HepG2 (cell line): ENCODE data around the gene SAPCD1. TPM values are rescaled to one million over a fixed set of nuclear protein-coding genes. Genes with fewer than 3 reads are reported as not detected.
A peak's percentile ranks its signal among the peaks of the same experiment; 100 is the strongest.

Experiments
- ATAC-seq: fragments of 200-7000 bp; cut with Tn5 transposase; 3 replicates; pipeline ENCODE4 v1.9.1; 2020; ENCODE audit warnings: mild to moderate bottlenecking, moderate library complexity
- BruUV-seq: library from RNA; stranded (reverse); fragments of 400-500 nt; replicated peaks from 2 replicates; lab custom pipeline; 2021; lab: Mats Ljungman, UMichigan
- CTCF ChIA-PET: fragments of 300-600 bp; formaldehyde crosslinking; extraction: SDS; loops from one replicate; lab custom pipeline; 2021; ENCODE audit warnings: low total read pairs, inconsistent platforms, low intra/inter-chr PET ratio; lab: Yijun Ruan, JAX
- POLR2A ChIA-PET: fragments of 350-600 bp; sonication (Branson Sonifier 250); formaldehyde crosslinking; loops from one replicate; lab custom pipeline; 2020; ENCODE audit warnings: antibody characterized with exemption, inconsistent platforms; lab: Yijun Ruan, JAX
- DNase-seq: peaks from one replicate; pipeline ENCODE4 v3.0.0-alpha.2; 2015; ENCODE audit warnings: low spot score
- FAIRE-seq: peaks from 3 replicates; lab custom pipeline; 2011; peaks lifted over from hg19 to GRCh38; lab: Jason Lieb, UNC
- H2AFZ ChIP-seq: one replicate; pipeline ENCODE4 v1.6.1; 2011; ENCODE audit warnings: low read length, inconsistent platforms
- H3K27ac ChIP-seq: fragments of 300-600 bp; 3 replicates; pipeline ENCODE4 v1.8.0; 2011; ENCODE audit warnings: mixed run types, mild to moderate bottlenecking, mixed read lengths, low read length, inconsistent platforms; ENCODE audit not compliant: insufficient read depth; ENCODE audit errors: extremely low read length
- H3K27me3 ChIP-seq, 2 experiments: fragments of 200-600 bp in 1 of 2; 2 replicates in 1 of 2; 3 replicates in 1 of 2; pipeline versions ENCODE4 v1.6.0 to v1.8.0; 2011; ENCODE audit warnings: low read length in 2 of 2, mild to moderate bottlenecking in 2 of 2, moderate library complexity in 2 of 2, inconsistent platforms in 1 of 2; ENCODE audit not compliant: insufficient read depth in 2 of 2, control insufficient read depth in 1 of 2
- H3K36me3 ChIP-seq, 2 experiments: fragments of 200-600 bp in 1 of 2; replicated peaks in 1 of 2; 2 replicates in 1 of 2; 3 replicates in 1 of 2; pipeline versions ENCODE4 v1.5.1 to v1.8.0; 2011; ENCODE audit warnings: low read length in 2 of 2, inconsistent platforms in 1 of 2; ENCODE audit not compliant: insufficient read depth in 2 of 2, control insufficient read depth in 1 of 2
- H3K4me1 ChIP-seq: 2 replicates; pipeline ENCODE4 v1.5.1; 2012; ENCODE audit warnings: low read length, inconsistent platforms; ENCODE audit not compliant: insufficient read depth
- H3K4me2 ChIP-seq: 2 replicates; pipeline ENCODE4 v1.6.0; 2011; ENCODE audit warnings: low read depth, low read length, inconsistent platforms
- H3K4me3 ChIP-seq, 3 experiments: fragments of 200-600 bp in 1 of 3; sonication (generic), shearing (Covaris generic) in 1 of 3; replicated peaks in 1 of 3; 2 replicates each; pipeline ENCODE4 v1.5.1; 2011 to 2016; ENCODE audit warnings: low read length in 3 of 3, inconsistent platforms in 2 of 3, low read depth in 2 of 3, mild to moderate bottlenecking in 2 of 3, control low read depth in 1 of 3, mixed read lengths in 1 of 3; ENCODE audit not compliant: insufficient read depth in 1 of 3
- H3K79me2 ChIP-seq: one replicate; pipeline ENCODE4 v1.6.1; 2011; ENCODE audit warnings: low read length, inconsistent platforms; ENCODE audit not compliant: insufficient read depth
- H3K9ac ChIP-seq: 2 replicates; pipeline ENCODE4 v1.6.0; 2011; ENCODE audit warnings: mild to moderate bottlenecking, low read depth, low read length, inconsistent platforms; ENCODE audit not compliant: insufficient read depth
- H3K9me3 ChIP-seq: 2 replicates; pipeline ENCODE4 v1.5.1; 2012; ENCODE audit warnings: mild to moderate bottlenecking, low read length
- H4K20me1 ChIP-seq: 2 replicates; pipeline ENCODE4 v1.6.0; 2011; ENCODE audit warnings: inconsistent platforms, mild to moderate bottlenecking, low read length, moderate library complexity; ENCODE audit not compliant: insufficient read depth
- GPN1 ChIP-seq: sonication (generic); formaldehyde crosslinking; IDR thresholded peaks from 2 replicates; pipeline ENCODE4 v1.5.1; 2020; ENCODE audit warnings: missing genetic modification reagents, borderline replicate concordance
- HOXA5 ChIP-seq: sonication (generic); formaldehyde crosslinking; IDR thresholded peaks from 2 replicates; pipeline ENCODE4 v1.4.0; 2020; ENCODE audit warnings: missing genetic modification reagents
- NFKB2 ChIP-seq: sonication (generic); formaldehyde crosslinking; IDR thresholded peaks from 2 replicates; pipeline ENCODE4 v1.4.0; 2020; ENCODE audit warnings: missing genetic modification reagents, borderline replicate concordance
- NR2F1 ChIP-seq, 2 experiments: fragments of 450-650 bp in 1 of 2; formaldehyde crosslinking in 1 of 2; IDR thresholded peaks; 2 replicates each; pipeline versions ENCODE4 v1.5.0 to v1.6.1; 2016 to 2020; ENCODE audit warnings: mild to moderate bottlenecking in 1 of 2, missing compliant biosample characterization in 1 of 2, missing genetic modification reagents in 1 of 2, moderate library complexity in 1 of 2
- NR2F6 ChIP-seq, 2 experiments: IDR thresholded peaks; 2 replicates each; pipeline ENCODE4 v1.6.1; 2016; ENCODE audit warnings: antibody characterized with exemption in 1 of 2, mild to moderate bottlenecking in 1 of 2
- RARG ChIP-seq: sonication (generic); formaldehyde crosslinking; IDR thresholded peaks from 2 replicates; pipeline ENCODE4 v1.4.0; 2020; ENCODE audit warnings: low read depth, mild to moderate bottlenecking, missing genetic modification reagents
- ZBTB21 ChIP-seq: sonication (generic); formaldehyde crosslinking; IDR thresholded peaks from 2 replicates; pipeline ENCODE4 v1.4.0; 2020; ENCODE audit warnings: missing genetic modification reagents
- WGBS: methylation state at CpG from one replicate; pipeline ENCODE4 v1.1.6; 2017; ENCODE audit warnings: low lambda C conversion rate; 5-methylcytosine and 5-hydroxymethylcytosine counted together
- in situ Hi-C: cut with HindIII; loops from 2 replicates; pipeline ENCODE4 v1.10.0; 2017; ENCODE audit warnings: low pct_unique_long_range_greater_than_20kb; ENCODE audit not compliant: extremely low pct_ligation_motif_present
- intact Hi-C: fragments of 100-400 bp; cut with micrococcal nuclease; formaldehyde crosslinking; loops from one replicate; pipeline ENCODE4 v1.10.0; 2022; ENCODE audit not compliant: unreplicated experiment
- polyA plus RNA-seq, 8 experiments: library from polyadenylated mRNA; depleted of rRNA in 3 of 8; stranded (reverse) in 7 of 8; unstranded in 1 of 8; fragments of >200 nt; fragmentation: Illumina TruSeq in 4 of 8; extraction: Trizol in 4 of 8; gene quantifications; 2 replicates each; pipeline versions ENCODE4 v1.2.1 to v1.2.3, GENCODE V29; 2011 to 2016; ENCODE audit warnings: low read depth in 4 of 8, missing spikeins in 1 of 8, mixed read lengths in 1 of 8; ENCODE audit not compliant: insufficient read depth in 1 of 8
- total RNA-seq, 5 experiments: library from RNA; depleted of rRNA; stranded (reverse); fragments of >200 nt; fragmentation: Illumina TruSeq; extraction: Trizol; gene quantifications; 2 replicates each; pipeline ENCODE4 v1.2.3, GENCODE V29; 2016; ENCODE audit warnings: low read depth in 1 of 5
- TF ChIP-seq, protein P1 (sequence below): sonication (generic); formaldehyde crosslinking; IDR thresholded peaks from 2 replicates; pipeline ENCODE4 v1.9.0; 2021; ENCODE audit warnings: missing genetic modification reagents, mild to moderate bottlenecking, borderline replicate concordance
- TF ChIP-seq, protein P2 (sequence below): sonication (generic); formaldehyde crosslinking; IDR thresholded peaks from 2 replicates; pipeline ENCODE4 v1.4.0; 2020; ENCODE audit warnings: missing genetic modification reagents
- TF ChIP-seq, protein P3 (sequence below): sonication (generic); formaldehyde crosslinking; IDR thresholded peaks from 2 replicates; pipeline ENCODE4 v1.5.0; 2020; ENCODE audit warnings: mild to moderate bottlenecking, missing genetic modification reagents, moderate library complexity
- TF ChIP-seq, protein P4 (sequence below): fragments of 450-650 bp; IDR thresholded peaks from 2 replicates; pipeline ENCODE4 v1.6.1; 2016
- TF ChIP-seq, protein P5 (sequence below): sonication (generic); formaldehyde crosslinking; IDR thresholded peaks from 2 replicates; pipeline ENCODE4 v1.4.0; 2020; ENCODE audit warnings: low read depth, missing genetic modification reagents

SAPCD1 gene
- total and polyA plus RNA-seq, 2 of the 13 experiments (the other 11 are each of a cell fraction or from before 2014, with no cell fraction given), result 2.5 to 3.9 TPM

DNA sequence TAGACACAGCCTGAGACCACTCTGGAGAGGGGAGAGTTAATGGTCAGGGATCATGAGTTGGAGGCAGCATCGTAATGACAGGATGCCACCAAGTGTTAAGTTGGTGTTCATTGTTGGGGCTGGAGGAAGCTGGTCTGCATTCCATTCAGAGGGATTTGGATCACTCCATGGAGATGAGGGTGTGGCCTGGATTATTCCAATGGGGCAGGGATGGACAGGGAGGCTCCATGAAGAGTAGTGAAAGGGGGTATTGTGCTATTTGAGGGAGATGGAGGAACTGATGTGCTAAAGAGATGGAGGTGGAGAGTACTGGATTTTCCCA, 1.1 kb downstream of the SAPCD1 start:
- ChIA-PET POLR2A (interaction anchor here (1.0 to 1.6 kb wide), 2 partner anchors 25 to 27 kb away, joined by 3 to 10 read pairs; partner anchors contain the start of gene CLIC1), CTCF (no interaction called here)
- peaks cover 0 to 2% of the 10 kb centered on the region in 2 experiments; a peak in 3 of 5 replicates for H3K36me3 ChIP-seq
- peak; percentile 10 for ATAC-seq
- no peak overlapping the region for H2AFZ ChIP-seq
- no peak overlapping the region for H3K4me2 ChIP-seq
- no peaks in the 10 kb centered on the region for H3K9me3 ChIP-seq
- H4K20me1 ChIP-seq, result no peaks in the 10 kb centered on the region
- intact Hi-C loops, result no loop called here
- no peaks in the 10 kb centered on the region for H3K27me3 ChIP-seq
- no peaks in the 10 kb centered on the region for H3K79me2 ChIP-seq
- WGBS, result 20% methylated on average over 1 of the region's 1 CpG
- BruUV-seq, result no TSS peak
- no peak overlapping the region for H3K27ac ChIP-seq
- FAIRE-seq, result peak; percentile 34
- peak; percentile 68 for DNase-seq
- peaks cover 47% of the 10 kb centered on the region for H3K4me1 ChIP-seq
- H3K4me3 ChIP-seq, result no peak overlapping the region
- in situ Hi-C loops, result no loop called here
- no peak overlapping the region for H3K9ac ChIP-seq
- TF ChIP-seq, protein P1, sequence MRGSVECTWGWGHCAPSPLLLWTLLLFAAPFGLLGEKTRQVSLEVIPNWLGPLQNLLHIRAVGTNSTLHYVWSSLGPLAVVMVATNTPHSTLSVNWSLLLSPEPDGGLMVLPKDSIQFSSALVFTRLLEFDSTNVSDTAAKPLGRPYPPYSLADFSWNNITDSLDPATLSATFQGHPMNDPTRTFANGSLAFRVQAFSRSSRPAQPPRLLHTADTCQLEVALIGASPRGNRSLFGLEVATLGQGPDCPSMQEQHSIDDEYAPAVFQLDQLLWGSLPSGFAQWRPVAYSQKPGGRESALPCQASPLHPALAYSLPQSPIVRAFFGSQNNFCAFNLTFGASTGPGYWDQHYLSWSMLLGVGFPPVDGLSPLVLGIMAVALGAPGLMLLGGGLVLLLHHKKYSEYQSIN (CRISPR knock-in tag), result no peak
- TF ChIP-seq, protein P2, sequence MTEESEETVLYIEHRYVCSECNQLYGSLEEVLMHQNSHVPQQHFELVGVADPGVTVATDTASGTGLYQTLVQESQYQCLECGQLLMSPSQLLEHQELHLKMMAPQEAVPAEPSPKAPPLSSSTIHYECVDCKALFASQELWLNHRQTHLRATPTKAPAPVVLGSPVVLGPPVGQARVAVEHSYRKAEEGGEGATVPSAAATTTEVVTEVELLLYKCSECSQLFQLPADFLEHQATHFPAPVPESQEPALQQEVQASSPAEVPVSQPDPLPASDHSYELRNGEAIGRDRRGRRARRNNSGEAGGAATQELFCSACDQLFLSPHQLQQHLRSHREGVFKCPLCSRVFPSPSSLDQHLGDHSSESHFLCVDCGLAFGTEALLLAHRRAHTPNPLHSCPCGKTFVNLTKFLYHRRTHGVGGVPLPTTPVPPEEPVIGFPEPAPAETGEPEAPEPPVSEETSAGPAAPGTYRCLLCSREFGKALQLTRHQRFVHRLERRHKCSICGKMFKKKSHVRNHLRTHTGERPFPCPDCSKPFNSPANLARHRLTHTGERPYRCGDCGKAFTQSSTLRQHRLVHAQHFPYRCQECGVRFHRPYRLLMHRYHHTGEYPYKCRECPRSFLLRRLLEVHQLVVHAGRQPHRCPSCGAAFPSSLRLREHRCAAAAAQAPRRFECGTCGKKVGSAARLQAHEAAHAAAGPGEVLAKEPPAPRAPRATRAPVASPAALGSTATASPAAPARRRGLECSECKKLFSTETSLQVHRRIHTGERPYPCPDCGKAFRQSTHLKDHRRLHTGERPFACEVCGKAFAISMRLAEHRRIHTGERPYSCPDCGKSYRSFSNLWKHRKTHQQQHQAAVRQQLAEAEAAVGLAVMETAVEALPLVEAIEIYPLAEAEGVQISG, result no peak
- TF ChIP-seq, protein P3, sequence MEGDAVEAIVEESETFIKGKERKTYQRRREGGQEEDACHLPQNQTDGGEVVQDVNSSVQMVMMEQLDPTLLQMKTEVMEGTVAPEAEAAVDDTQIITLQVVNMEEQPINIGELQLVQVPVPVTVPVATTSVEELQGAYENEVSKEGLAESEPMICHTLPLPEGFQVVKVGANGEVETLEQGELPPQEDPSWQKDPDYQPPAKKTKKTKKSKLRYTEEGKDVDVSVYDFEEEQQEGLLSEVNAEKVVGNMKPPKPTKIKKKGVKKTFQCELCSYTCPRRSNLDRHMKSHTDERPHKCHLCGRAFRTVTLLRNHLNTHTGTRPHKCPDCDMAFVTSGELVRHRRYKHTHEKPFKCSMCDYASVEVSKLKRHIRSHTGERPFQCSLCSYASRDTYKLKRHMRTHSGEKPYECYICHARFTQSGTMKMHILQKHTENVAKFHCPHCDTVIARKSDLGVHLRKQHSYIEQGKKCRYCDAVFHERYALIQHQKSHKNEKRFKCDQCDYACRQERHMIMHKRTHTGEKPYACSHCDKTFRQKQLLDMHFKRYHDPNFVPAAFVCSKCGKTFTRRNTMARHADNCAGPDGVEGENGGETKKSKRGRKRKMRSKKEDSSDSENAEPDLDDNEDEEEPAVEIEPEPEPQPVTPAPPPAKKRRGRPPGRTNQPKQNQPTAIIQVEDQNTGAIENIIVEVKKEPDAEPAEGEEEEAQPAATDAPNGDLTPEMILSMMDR (CRISPR knock-in tag), result peak; percentile 77
- TF ChIP-seq NR2F6 (IDR thresholded peaks at IDR 0.05) (no peak), NR2F6 (CRISPR knock-in tag; IDR thresholded peaks at IDR 0.05) (peak; percentile 30; the same call in 1 of the 2 replicates), NFKB2 (CRISPR knock-in tag) (no peak), ZBTB21 (no peak), HOXA5 (CRISPR knock-in tag) (no peak), NR2F1 (CRISPR knock-in tag; IDR thresholded peaks at IDR 0.05) (no peak), RARG (CRISPR knock-in tag) (no peak), GPN1 (CRISPR knock-in tag) (no peak)
- TF ChIP-seq, protein P4, sequence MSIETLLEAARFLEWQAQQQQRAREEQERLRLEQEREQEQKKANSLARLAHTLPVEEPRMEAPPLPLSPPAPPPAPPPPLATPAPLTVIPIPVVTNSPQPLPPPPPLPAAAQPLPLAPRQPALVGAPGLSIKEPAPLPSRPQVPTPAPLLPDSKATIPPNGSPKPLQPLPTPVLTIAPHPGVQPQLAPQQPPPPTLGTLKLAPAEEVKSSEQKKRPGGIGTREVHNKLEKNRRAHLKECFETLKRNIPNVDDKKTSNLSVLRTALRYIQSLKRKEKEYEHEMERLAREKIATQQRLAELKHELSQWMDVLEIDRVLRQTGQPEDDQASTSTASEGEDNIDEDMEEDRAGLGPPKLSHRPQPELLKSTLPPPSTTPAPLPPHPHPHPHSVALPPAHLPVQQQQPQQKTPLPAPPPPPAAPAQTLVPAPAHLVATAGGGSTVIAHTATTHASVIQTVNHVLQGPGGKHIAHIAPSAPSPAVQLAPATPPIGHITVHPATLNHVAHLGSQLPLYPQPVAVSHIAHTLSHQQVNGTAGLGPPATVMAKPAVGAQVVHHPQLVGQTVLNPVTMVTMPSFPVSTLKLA, result no peak
- TF ChIP-seq, protein P5, sequence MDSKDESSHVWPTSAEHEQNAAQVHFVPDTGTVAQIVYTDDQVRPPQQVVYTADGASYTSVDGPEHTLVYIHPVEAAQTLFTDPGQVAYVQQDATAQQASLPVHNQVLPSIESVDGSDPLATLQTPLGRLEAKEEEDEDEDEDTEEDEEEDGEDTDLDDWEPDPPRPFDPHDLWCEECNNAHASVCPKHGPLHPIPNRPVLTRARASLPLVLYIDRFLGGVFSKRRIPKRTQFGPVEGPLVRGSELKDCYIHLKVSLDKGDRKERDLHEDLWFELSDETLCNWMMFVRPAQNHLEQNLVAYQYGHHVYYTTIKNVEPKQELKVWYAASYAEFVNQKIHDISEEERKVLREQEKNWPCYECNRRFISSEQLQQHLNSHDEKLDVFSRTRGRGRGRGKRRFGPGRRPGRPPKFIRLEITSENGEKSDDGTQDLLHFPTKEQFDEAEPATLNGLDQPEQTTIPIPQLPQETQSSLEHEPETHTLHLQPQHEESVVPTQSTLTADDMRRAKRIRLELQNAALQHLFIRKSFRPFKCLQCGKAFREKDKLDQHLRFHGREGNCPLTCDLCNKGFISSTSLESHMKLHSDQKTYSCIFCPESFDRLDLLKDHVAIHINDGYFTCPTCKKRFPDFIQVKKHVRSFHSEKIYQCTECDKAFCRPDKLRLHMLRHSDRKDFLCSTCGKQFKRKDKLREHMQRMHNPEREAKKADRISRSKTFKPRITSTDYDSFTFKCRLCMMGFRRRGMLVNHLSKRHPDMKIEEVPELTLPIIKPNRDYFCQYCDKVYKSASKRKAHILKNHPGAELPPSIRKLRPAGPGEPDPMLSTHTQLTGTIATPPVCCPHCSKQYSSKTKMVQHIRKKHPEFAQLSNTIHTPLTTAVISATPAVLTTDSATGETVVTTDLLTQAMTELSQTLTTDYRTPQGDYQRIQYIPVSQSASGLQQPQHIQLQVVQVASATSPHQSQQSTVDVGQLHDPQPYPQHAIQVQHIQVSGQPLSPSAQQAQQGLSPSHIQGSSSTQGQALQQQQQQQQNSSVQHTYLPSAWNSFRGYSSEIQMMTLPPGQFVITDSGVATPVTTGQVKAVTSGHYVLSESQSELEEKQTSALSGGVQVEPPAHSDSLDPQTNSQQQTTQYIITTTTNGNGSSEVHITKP (CRISPR knock-in tag), result peak; percentile 97
